ENCODE measurements around the gene PRAMEF12. TPM values are rescaled to one million over a fixed set of nuclear protein-coding genes. Genes with fewer than 3 reads are reported as not detected.

Gene PRAMEF12
- total and polyA plus RNA-seq, 12 donors = not detected

Other genes starting within 250 kb of the PRAMEF12 start
- gene DHRS3, start 155.5 kb upstream of the PRAMEF12 start, total RNA-seq = 10 to 100 TPM in 8 of 9 donors, 1 to 10 TPM in 1; 9.6 to 72.4 (median 41.3) TPM
- gene DHRS3, start 155.5 kb upstream of the PRAMEF12 start, polyA plus RNA-seq = 10 to 100 TPM in 2 of 3 donors, 1 to 10 TPM in 1; 7.7 to 44.2 (median 44.2) TPM
- under 1 TPM in 1 of 9 donors, not detected in 8; 0.06 TPM for gene AADACL4, start 129.7 kb upstream of the PRAMEF12 start, total RNA-seq
- under 1 TPM in 2 of 3 donors, not detected in 1; 0.10 to 0.16 TPM for gene AADACL4, start 129.7 kb upstream of the PRAMEF12 start, polyA plus RNA-seq
- gene AADACL3, start 57.6 kb upstream of the PRAMEF12 start, total RNA-seq = not detected
- not detected for gene AADACL3, start 57.6 kb upstream of the PRAMEF12 start, polyA plus RNA-seq
- gene CFAP107, start 27.5 kb upstream of the PRAMEF12 start, total RNA-seq = not detected
- not detected for gene CFAP107, start 27.5 kb upstream of the PRAMEF12 start, polyA plus RNA-seq
- not detected for gene PRAMEF1, start 17.7 kb downstream of the PRAMEF12 start, total RNA-seq
- not detected for gene PRAMEF1, start 17.7 kb downstream of the PRAMEF12 start, polyA plus RNA-seq
- not detected for gene PRAMEF11, start 57.7 kb downstream of the PRAMEF12 start, total RNA-seq
- not detected for gene PRAMEF11, start 57.7 kb downstream of the PRAMEF12 start, polyA plus RNA-seq
- gene HNRNPCL1, start 75.0 kb downstream of the PRAMEF12 start, total RNA-seq = not detected
- not detected for gene HNRNPCL1, start 75.0 kb downstream of the PRAMEF12 start, polyA plus RNA-seq
- gene PRAMEF2, start 83.3 kb downstream of the PRAMEF12 start, total RNA-seq = not detected
- not detected for gene PRAMEF2, start 83.3 kb downstream of the PRAMEF12 start, polyA plus RNA-seq
- gene PRAMEF4, start 112.5 kb downstream of the PRAMEF12 start, total RNA-seq = not detected
- gene PRAMEF4, start 112.5 kb downstream of the PRAMEF12 start, polyA plus RNA-seq = not detected
- gene PRAMEF10, start 124.5 kb downstream of the PRAMEF12 start, total RNA-seq = not detected
- not detected for gene PRAMEF10, start 124.5 kb downstream of the PRAMEF12 start, polyA plus RNA-seq
- gene PRAMEF7, start 142.9 kb downstream of the PRAMEF12 start, total RNA-seq = not detected
- gene PRAMEF7, start 142.9 kb downstream of the PRAMEF12 start, polyA plus RNA-seq = not detected
- gene PRAMEF6, start 173.8 kb downstream of the PRAMEF12 start, total RNA-seq = not detected
- gene PRAMEF6, start 173.8 kb downstream of the PRAMEF12 start, polyA plus RNA-seq = not detected